ENCODE data around the gene ARHGAP27.

The ARHGAP27 gene

DNA sequence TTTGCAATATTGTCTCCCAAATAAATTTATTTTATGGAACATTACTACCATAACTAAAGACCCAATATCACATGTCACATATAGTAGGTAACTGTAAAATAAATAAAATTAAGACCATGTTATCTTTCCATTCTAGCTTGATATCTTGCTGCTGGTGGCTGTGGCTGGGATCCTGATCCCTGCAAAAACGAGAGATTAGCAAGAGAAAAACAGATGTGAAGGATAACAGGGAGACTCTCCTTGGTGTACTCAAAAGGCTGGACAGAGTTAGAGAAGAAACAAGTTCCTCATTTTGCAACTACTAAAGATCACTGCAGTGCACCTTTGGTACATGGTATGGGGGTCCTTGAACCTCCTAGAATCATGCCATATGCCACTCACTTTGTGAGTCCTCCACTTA lies 49.7 kb downstream of the ARHGAP27 start:
- peak; percentile 39 to 55 for DNase-seq

DNA sequence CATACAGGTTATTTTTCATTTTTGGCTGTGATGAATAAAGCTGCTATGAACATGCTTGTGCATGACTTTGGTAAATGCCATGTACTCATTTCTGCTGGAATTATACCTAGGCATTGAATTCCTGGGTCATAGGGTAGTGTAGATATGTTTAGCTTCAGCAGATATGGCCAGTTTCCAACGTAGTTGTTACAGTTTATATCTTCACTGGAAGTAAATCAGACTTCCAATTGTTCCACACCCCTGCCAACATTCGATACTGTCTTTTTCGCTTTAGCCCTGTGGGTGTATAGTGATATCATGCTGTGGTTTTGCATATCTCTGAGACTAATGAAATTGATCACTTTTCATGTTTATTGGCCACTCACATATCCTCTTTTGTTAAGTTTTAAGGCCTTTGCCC lies 50.4 kb downstream of the ARHGAP27 start:
- no peak for DNase-seq

DNA sequence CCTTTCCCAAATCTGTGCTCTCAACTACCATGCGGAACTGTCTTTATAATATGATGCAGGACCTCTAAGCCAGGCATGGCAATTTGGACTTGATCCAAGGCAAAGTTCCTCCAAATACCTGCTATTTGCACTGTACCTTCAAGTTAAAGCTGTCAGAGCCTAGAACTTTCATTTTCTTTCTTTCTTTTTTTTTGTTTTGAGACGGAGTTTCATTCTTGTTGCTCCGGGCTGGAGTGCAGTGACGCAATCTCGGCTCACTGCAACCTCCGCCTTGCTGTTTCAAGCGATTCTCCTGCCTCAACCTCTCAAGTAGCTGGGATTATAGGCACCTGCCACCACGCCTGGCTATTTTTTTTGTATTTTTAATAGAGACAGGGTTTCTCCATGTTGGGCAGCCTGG lies 51.7 kb downstream of the ARHGAP27 start:
- no peak for DNase-seq

DNA sequence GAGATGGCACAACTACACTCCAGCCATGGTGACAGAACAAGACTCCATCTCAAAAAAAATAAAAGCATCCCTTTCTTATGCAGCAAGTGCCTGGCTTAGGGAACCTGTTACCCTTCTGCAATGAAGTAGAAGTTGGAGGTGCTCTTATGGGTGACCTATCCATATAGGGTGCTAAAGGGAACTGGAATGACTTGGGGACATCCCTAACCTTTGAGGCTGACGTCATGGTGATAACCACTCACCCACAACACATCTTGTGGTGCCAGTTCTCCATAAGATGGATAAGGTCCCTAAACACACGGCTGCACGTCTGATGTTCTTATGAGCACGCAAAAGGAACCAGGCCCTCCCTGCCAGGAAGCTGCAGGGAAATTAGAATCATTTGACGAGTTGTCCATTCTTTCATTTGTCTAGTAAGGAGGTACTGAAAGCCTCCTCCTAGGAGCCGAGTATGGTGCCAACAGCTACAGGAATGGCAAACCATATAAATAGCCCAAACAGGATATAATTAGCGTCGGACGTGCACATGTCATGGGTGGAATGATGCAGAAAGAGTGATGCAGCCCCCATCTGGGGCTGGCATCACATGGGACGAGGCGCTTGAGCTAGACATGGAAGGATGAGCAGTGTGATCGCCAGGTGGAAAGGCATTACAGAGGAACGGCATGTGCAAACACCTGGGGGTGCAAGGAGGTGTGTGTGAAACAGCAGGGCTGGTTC lies 52.5 kb downstream of the ARHGAP27 start:
- no peak for DNase-seq

DNA sequence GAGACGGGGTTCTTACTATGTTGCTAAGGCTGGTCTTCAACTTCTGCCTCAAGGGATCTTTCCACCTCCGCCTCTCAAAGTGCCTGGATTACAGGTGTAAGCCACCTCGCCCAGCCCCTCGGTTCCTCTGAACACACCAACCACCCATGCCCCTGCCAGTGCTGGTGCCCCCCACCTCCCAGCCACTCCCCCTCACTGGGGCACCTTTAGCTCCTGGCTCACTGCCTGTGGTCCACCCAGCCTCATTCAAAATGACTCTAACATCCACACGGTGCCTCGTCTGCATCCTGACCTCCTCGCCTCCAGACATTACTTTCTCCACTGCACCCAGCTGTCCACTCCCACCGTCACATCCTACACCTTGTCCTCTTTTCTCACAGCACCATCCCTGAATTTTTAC lies 55.3 kb downstream of the ARHGAP27 start:
- no peak for DNase-seq

DNA sequence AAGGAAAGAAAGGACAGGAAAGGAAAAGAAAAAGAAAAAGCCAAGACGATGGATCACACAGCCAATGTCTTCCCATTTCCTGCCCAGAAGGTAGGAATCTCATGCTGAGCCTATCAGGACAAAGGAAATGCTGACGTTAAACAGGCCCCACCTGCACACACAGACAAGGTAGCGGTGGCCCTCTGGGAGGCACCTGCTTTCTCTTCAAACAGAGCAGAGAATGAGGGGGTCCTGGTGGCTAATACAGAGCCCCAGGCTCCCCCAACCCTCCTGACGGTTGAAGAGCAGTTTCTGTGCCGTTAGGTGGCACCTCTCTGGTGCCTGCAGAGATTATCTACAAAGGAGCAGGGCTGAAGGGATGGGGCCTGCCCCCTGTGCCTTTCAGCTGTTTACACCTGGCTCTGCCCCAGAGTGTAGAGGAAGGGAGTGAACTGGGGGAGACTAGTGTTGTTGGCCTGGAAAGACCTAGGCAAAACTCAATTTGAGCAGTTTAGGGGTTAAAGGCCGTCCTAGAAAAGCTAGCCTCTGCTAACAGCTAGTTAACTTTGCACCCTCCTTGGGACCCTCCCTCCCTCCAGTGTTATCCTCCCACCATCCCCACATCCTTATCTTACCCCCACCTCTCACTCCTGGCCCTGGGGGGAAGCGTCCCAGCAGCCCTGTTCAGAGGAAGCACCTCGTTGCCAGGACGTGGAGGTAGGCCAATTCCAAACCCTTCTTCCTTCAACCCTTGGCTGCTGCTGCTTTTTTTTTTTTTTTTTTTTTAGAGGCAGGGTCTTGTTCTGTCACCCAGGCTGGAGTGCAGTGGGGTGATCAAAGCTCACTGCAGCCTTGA lies 56.3 kb downstream of the ARHGAP27 start:
- no peak for DNase-seq

DNA sequence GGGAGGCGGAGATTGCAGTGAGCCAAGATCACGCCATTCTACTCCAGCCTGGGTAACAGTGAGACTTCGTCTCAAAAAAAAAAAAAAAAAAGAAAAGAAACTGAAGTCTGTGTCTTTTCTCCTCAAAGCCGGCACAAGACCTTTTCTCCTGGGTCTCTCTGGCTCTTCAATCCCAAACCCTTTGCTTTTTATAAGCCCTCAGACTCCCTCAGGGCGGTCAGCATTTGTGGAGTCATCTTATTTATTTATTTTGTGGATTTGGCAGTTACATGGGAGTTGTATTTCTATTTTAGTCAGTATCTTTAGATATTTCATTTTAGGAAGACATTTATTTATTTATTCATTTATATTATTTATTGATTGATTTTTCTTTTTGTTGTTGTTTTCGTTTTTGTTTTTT lies 58.2 kb downstream of the ARHGAP27 start:
- DNase-seq: no peak

DNA sequence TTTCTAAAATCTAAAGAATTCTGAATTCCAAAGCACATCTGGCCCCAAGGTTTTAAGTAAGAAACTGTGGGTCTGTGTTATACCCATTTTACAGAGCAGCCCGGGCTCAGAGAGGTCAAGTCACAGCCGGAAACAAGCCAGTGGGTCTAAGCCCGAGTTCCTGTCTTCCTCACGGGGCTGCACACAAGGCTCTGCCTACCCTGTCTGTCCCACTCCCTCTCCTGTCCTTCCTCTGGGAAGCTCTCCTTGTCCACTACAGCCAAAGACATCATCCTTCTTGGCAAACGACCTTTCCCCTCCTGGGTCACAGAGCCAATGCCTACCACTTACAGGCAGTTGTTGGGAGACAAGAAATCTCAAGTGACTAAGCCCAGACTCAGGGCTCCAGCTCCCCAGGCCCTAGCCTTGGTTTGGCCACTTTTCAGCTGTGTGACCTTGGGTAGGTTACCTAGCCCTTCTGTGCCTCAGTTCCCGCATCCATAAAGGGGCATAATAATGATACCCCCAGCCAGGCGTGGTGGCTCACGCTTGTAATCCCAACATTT lies 60.3 kb downstream of the ARHGAP27 start:
- no peak for DNase-seq

DNA sequence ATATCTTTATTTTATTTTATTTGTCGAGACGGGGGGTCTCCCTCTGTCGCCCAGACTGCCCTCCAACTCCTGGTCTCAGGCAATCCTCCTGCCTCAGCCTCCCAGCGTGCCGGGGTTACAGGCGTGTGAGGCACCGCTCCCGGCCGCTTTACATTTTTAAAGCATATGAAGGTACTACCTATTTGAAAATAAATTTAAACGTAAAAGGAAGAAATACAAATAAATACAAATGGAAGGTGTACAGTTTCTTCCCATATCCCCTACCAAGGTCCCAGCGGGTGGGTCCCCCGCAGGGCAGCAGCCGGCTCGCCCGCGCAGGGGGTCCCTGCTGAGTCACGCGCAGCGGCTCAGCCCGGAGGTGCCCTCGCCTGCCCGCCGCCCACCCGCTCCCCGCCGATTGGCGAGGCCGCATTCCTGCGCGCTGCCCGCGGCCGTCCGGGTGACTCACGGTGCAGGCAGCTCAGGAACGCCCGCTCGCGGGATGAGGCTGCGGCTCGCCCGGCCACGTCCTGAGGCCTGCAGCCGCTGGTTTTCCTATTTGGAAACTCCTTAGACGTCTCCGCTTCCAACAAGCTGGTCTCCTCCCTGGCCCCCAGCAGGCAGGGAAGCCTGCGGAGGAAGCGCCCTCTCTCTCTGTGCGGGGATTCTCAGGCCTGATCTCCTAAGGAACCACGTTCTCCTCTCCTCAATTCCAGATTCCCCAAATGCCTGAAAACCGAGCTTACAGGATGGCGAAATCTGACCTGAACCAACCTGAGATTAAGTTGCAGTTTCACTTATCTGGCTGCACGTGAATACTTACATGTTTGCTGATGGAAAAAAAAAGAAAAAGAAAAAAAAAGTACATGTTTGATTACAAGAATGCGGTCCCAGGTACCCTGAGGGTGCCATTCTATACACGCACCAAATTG lies 61.0 kb downstream of the ARHGAP27 start:
- no peak for DNase-seq

DNA sequence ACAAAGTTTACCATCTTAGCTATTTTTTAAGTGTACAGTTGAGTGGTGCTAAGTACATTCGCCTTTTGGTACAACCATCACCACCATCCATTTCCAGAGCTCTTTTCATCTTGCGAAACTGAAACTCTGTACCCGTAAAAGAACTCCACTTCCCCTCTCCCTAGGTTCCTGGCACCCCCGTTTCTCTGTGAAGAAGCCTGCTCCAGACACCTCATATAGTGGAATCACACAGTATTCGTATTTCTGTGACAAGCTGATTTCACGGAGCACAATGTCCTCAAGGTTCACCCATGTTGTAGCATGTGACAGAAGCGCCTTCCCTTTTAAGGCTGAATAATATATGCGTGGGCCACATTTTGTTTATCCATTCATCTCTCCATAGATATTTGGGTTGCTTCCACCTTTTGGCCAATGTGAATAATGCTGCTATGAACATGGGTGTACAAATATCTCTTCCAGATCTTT lies 61.7 kb downstream of the ARHGAP27 start:
- DNase-seq: peak in 1 of 2 experiments; percentile 4

DNA sequence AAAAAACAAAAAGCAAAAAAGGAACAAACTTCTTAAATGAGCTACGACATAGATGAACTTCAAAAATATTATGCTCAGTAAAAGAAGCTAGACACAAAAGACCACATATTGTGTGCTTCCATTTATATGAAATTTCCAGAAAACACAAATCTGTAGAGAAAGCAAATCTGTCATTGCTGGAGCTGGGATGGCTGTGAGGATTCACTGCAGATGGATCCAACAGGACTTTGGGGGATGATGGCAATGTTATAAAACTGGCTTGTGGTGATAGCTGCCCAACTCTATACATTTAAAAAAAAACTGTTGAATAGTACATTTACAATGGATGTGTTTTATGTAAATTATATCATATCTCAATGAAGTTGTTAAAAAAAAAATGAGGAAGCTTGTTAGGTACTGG lies 63.2 kb downstream of the ARHGAP27 start:
- peak in 1 of 2 experiments; percentile 3 for DNase-seq

DNA sequence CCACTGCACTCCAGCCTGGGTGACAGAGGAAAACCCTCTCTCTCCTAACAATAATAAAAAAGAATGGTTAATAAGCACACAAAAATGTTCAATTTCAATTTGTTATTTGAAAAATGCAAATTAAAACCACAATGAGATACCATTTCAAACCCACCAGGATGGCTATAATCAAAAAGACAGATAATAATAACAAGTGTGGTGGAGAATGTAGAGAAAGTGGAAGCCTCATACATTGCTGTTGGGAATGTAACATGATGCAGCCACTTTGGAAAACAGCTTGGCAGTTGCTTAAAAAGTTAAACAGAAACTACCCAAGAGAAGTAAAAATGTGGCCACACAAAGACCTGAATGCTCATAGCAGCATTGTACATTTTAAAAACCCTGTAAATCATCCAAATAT lies 64.0 kb downstream of the ARHGAP27 start:
- no peak for DNase-seq

DNA sequence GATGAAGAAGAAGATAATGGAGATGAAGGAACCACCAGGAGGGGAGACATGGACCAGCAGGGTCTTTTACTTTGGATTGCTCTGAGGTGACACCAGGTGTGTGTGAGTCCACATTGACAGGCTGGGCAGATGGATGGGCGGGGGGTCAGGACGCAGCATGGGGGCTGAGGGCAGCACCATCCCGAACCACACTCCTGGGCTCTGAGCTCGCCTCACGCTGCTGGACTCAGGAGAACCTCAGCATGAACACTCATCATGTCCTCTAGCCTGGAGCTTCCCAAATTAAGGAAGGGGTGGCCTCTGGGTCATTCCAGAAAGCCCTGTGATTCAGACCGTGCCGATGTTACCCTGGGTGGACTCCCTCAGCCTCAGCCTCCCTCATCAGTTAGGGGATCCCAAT lies 65.5 kb downstream of the ARHGAP27 start:
- DNase-seq: no peak

DNA sequence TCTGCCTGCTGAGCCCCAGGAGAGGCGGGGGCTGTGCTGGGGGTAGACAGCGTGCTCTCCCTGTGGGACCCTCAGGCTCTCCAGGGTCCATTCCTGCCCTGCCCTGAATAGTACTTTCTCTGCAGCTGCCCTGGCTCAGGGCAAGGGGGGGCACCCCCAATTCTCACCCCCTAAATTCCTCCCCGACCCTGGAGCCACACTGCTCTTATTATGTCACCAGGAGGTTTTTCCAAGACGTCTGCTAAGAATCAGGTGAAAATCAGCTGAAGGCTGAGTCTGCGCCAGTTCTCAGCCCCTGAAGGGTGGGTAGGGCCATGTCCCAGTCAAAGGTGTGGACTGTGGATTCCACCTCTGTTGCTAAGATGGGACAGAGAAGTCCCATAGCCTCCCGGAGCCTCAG lies 66.0 kb downstream of the ARHGAP27 start:
- no peak for DNase-seq

DNA sequence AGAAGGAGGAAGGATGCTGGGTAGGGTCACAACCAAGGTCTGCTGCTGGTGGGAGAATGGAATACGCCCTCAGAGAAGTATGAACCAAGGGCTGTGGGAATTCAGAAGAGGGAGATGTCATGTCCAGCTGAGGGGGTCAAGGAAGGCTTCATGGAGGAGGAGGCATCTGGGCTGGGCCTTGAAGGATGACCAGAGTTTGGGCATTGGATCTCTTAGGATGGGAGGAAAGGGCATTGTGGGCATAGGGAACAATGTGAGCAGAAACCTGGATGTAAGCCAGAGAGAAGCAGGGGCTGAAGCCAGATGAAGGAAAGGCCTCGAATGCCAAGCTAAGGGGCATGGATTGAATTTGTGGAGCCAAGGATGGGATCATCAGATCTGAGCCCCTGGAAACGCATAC lies 66.6 kb downstream of the ARHGAP27 start:
- DNase-seq: no peak

DNA sequence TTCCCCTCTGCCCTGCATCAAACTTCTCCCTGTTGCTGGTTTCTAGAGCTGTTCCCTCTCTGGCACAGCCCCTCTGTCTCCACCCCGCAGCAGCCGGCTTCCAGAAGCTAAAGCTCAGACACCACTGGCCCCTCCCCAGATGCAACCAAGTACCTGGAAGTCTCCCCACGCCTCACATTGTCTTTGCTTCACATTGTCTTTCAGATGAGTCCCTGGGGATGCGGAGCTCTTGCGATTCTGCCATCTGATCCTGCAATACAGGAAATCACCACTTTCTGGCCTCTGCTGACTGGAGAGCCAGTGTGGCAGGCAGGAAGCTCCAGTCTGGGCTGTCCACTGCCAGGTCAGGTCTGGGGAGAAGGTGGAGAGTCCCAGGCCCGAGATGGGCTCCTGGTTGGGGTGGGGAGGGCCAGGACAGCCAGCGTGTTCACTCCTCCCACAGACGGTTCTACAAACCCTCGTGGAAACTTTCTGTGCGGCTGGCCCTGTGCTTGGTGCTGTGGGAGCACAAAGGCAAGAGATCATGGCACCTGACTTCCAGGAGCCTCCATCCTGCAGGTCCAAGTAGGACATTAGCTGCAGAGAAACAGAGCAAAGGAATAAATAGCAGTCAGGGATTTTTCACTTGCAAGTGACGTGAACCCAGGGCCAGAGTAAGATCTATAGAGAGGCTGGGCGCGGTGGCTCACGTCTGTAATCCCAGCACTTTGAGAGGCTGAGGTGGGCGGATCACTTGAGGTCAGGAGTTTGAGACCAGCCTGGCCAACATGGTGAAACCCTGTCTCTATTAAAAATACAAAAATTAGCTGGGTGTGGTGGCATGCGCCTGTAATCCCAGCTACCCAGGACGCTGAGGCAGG lies 67.9 kb downstream of the ARHGAP27 start:
- DNase-seq: no peak

DNA sequence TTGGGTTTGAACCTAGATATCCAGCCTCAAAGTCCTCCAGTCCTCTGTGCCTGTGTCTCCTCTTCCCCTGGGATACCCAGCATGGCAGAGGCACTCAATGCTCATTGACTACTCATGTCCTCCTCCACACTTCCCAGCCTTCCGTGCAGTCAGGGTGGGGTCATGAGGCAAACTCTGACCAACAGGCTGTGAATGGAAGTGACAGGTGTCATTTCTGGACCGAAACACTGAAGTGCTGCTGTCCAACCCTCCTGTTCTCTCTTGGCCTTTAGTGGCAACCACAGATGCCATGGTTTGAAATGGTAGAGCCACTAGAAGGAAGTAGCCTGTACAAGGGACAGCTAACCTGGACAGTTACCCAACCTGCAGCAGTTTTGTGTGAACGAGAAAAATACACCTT lies 69.2 kb downstream of the ARHGAP27 start:
- DNase-seq: no peak

DNA sequence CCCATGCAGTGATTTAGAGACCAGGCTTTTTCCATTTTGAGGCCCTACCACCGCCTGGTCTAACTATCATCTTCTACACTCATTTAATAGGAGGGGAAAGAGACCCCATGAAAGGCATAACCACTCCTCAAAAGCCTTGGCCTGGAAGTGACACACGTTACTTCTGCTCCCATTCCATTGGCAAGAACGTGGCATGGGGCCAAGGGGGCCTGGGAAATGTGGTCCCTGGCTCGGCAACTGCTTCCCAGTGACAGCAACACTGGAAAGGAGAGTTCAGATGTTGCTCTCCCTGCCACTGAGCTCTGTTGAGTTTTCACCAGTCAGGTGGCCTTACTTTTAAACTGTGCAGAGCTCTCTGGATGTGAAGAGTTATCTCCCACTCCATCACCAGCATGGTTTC lies 70.7 kb downstream of the ARHGAP27 start:
- DNase-seq: no peak

DNA sequence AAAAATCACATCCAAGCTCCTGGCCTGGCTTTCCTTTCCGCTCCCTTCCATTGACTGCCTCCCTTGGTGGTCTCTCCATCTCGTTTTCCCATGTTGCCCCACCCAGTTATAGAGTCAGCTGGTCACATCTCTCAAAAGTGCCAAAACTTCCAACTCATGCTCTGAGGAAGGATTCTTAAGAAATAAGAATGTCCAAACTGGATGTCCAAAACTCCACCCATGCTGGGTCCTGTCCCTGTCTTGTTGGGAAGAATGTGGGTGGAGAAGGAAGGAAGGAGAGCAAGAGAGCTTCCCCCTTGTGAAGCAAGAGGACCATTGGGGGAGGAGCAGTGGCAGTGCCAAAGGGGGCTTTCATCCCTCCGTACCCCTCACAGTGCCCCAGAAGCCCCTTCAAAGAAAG lies 71.2 kb downstream of the ARHGAP27 start:
- no peak for DNase-seq

DNA sequence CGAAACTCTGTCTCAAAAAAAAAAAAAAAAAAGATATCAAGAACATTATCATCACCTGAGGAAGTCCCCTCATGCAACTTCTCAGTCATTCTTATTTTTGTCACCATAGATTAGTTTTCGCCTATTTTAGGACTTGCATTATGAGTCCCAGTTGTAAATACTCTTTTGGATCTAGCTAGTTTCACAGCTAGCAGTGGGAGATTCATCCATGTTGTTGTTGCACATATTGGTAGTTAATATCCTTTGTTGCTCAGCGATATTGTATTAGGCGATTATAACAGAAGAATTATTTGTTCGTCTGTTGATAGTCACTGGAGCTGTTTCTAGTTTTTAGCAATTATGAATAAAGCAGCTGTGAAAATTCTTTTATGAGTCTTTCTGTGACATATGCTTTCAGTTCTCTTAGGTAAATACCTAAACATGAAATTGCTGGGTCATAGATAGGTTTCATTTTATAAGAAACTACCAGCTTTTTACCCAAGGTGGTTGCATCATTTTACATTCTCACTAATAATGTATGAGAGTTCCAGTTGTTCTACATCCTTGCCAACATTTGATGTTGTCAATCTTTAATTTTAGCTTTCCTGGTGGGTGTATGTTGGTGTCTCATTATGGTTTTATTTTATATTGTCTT lies 75.2 kb downstream of the ARHGAP27 start:
- no peak for DNase-seq

DNA sequence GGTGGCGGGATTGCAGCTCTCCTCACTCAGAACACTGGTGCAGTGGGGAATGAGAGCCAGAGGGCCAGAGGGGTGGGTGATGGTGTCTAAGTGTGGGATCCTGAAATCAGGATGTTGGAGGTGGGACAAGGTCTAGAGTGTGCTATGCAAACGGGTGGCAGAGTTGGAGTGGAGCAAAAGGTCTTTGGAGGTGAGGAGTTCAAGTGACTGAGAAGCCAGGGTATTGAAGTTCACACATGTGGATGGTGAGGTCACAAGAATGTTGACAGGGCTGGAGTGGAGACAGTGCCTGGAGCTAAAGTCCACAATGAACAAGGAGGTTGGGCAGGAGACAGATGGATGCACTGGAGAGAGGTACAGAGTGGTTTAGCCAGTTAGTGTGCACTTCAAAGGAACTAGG lies 77.6 kb downstream of the ARHGAP27 start:
- DNase-seq: no peak
